HG03196 (cell line): ENCODE results near the gene PLB1.

ENCODE experiments used
- ATAC-seq: cut with Tn5 transposase; IDR thresholded peaks from one replicate; pipeline ENCODE4 v1.9.1; 2021; ENCODE audit not compliant: unreplicated experiment

The PLB1 gene

DNA sequence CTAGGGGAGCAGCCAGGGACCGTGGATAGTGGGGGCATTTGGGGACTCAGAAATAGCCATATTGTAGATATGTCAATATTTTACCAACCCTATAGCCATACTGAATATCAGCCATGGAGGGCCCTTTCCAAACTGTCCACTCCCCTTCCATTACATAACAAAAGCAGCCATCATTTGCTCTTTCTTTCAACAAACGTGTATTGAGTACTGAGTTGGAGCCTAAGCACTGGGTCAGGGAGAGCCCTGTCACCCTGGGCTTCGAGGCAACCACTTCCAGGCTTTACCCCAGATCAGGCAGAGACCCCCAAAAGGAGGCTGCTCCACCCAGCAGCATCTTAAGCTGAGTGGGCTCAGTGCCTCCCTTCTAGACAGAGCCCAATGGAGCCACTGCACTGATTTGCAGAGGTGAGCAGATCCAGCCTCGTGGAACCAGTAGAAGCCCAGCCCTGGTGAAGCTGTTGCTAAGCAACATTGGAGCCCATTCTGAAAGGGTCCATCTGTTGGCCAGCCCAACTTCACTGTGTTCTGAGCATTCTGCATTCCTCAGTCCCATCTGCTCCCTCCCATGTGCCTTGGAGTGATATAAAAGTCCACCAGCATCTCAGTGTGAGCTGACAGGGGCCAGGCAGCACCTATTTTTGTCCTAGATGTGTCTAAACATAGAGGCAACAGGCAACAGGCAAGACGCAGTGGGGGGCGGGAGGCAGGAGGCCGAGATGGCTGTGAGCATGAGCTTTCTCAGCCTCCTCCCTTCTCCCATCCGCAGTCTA is 112.1 kb downstream of the PLB1 start:
- ATAC-seq = no peak

DNA sequence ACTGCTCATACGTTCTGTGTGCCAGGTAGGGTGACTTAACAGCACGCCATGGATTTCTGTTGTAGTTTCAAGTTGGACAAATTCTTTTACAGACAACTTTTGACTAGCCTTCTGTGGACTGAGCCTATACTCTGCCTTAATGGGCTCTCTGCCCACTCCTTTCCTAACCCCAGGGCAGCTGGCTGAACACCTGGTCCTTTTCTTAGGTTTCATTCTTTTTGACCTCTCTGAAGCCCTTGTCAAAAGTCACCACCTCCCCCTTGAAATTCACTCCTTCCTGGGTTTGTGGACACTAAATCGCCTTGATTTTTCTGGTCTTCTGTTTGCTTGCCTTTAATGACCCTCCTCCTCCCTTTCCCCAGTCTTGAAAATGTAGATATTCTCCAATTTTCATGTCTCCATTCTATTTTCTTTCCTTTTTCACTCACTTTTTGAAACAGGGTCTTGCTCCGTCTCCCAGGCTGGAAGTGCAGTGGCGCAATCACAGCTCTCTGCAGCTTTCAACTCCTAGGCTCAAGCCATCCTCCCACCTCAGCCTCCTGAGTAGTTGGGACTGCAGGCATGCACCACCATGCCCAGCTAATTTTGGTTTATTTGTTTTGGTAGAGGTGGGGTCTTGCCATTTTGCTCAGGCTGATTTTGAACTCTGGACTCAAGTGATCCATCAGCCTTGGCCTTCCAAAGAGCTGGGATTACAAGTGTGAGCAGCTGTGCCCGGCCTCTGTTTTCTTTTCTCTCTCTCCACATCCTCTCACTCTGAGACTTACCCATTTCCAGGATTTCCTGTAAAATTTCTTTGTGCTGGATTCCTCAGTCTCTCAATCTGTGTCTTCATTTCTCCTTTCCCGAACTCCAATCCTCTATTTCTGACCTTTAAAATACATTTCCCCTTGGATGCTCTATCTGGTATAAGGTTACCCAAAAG is 112.9 kb downstream of the PLB1 start:
- ATAC-seq = no peak

DNA sequence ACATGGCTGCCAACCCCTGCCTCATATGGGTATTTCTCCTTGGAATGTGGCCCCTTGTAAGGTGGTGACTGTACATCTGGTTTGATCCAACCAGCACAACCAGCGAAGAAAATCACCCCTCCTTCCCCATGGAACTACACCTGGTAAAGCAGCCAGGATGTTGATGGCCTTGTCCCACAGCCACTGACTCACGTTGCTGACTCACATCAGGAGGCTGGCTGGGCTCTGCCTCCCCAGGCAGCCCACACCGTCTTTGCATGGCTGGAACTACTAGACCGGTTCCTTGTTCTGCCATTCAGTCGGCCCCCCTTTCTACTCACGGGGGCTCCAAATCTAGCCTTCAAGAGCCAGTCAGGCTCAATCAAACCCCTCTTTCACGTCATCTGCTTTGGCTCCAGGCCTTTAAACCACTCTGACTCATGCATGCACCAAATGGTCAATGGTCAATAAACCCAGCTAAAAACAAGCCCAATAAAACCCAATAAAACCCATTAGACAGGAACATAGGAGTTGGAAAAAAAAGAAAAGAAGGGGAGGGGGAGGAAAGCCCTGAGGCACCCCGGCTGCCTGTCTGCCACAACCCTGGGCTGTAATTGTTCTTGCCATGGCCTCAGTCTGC is 114.8 kb downstream of the PLB1 start:
- ATAC-seq = no peak

DNA sequence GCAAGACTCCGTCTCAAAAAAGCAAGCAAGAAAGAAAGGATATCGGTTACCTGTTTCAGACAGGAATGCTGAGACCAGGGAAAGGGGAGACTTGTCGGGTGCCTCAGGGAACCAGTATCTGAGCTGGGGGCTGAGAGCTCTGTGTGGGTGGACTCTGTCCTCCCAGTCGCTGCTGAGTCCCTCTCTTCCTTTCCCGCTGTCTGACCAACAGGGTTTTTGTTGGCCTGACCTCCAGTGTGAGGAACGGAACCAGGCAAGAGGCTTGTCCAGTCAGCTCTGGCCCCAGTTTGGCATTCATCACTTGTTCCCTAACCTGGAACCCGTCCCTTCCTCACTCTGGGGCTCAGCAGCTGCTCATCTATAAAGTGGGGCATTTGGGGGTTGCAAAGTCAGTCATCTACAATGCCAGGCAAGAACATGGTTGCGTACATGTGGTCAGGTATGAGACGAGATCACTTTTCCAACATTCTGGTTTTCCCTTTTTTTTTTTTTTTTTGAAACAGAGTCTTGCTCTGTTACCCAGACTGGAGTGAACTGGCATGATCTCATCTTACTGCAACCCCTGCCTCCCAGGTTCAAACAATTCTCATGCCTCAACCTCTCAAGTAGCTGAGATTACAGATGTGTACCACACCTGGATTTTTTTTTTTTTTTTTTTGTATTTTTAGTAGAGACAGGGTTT is 116.4 kb downstream of the PLB1 start:
- ATAC-seq = no peak

DNA sequence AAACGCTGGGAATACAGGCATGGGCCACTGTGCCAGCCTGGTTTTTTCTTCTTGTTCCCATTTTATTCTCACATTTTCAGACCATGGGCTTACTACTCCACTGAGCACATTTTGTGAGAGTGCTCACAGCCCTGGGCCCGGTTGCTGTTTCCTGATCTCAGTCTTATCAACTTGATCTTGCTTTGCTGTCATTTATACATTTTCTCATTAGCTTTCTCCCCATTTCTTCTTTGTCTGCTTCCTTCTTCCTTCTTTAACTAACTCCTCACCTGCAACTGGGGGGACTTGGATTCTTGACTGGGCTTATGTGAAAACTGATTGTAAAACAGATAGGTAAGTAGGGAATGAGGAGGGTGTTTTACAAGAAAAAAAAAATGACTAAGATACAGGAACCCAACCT is 117.3 kb downstream of the PLB1 start:
- ATAC-seq = no peak

DNA sequence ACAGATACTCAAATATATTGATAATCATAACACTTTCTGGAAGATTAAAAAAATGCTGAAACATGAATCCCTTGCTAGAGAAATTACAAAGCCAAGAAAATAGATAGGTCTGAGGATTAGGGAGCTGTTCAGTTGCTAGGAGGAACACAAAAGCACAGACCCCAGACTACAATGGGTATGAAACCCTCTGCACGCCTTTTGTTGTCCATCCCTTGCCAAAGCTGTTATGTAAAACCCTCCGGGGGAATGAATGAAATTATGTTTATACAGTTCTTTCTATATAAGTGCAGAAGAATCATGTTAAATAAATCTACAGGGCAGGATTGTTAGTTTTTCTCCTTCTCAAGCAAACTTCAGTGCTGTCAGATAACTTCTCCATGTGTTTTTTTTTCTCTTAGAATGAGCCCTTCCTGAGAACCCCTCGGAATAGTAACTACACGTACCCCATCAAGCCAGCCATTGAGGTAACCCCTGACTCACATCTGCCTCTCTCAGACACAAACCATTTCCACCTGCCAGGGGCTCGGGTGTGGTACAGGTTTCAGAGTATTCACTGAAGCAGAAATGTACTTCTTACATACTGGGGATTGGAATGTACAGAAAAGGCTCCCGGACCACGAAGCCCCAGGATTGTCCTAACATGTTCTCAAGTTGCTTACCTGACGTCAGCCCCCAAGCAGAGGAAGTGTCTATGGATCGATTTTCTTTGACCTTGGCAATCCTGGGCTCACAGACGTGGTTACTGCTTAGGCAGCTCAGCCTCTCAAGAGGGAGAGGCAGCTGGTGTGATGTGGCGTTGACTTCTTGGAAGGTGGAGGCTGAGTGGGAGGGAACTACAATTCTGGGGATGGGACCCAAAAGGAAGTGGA is 118.0 kb downstream of the PLB1 start:
- no peak for ATAC-seq

DNA sequence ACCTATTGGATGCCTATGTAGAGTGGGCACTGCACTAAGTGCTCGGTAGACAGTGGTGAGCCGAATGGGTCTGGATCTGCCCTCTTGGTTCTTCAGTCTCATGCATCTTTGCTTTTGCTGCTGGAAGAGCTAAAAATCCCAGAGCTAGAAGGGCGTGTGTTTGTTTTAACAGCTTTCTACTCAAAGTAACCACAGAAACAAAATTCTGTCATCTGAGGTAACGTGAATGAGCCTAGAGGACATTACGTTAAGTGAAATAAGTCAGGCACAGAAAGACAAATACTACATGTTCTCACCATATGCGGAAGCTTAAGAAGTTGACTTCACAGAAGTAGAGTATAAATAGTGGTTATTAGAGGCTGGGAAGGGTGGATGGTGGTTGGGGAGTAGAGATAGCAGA is 119.8 kb downstream of the PLB1 start:
- ATAC-seq = no peak

DNA sequence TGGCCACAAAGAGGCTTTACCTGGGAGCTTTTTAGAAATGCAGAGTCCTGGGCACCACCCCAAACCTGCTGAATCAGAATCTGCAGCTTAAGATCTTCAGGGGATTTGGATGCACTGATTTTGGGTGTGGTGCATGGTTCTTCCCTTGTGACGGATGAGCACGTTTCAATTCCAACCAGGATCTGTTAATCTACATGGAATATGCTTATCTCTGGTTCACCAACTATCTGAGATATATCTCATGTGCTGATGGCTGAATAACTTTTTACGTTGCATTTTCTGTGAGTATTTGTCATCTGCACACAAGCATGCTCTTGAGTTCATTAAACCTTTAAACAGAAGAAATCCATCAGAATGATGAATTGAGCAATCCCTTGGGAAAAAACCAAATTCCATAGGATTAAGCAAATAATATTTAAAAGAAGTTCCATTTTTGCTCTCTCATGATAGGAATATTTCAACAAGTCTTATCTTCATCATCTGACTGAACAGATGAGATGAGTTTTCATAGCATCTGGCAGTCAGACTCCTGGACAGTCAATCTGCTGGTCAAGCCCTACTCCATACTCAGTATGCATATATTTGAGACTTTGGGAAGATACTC is 120.6 kb downstream of the PLB1 start:
- no peak for ATAC-seq

DNA sequence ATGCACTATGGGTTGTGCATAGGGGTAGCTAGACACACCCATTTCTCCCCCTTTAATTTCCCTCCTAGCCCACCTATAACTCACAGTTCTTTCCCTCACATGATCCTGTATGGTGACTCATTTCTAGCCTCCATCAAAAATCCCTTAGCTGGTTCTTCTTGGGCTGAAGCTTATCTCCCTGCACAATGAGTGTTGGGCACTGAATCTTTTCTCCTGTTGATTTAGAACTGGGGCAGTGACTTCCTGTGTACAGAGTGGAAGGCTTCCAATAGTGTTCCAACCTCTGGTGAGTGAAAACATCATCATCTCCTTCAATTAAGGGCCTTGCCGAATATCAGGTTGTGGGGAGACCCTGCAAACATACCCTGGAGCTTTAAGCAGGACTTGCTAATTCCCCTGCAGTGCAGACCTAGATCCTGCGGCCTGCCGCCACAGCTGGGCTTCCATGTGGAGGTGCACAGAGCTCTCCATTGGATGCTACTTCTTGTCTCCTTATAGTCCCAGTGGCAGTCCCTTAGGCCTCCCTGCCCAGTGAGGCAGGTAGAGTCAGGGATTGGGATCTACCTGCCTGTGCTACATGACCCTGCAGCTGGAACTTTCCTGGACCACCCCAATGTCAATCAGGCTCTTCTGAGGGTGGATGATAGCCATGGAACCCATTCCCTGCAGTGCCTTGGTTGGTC is 121.8 kb downstream of the PLB1 start:
- ATAC-seq = no peak

DNA sequence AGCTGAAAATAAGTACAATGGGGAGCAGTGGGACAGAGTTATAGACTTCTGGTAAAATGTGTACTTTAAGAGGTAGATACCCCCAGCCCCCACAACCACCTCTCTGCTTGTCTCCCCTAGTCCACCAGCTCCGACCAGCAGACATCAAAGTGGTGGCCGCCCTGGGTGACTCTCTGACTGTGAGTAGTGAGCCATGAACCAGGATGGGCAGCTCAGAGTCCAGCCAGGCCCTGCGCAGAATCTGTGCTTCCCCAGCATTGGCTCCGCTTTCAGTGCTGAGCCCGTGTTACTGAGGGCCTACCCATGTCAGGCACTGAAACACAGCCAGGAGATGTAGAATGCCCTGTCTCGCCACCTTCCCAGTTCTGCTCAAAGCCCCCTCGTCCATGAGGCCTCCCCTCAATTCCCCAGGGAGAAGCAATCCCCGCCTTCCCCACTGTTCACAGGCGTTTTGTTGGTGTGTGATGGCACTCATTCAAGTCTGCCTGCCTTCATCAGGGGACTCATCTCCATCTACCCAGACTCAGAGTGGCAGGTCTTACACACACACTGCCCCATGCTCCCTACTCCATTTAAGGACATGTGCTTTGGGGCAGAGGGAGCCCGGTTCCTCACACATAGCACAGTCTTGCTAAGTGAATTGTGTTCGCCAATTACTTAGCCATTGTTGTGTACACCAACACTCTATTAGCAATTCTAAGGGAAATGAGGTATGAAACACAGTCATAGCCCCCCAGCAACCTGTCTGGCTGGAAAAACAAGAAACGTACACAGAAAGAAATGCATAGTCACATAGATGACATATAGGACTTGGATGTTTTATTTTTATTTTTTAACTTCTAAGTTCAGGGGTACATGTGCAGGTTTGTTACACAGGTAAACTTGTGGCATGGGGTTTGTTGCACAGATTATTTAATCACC is 122.6 kb downstream of the PLB1 start:
- no peak for ATAC-seq

DNA sequence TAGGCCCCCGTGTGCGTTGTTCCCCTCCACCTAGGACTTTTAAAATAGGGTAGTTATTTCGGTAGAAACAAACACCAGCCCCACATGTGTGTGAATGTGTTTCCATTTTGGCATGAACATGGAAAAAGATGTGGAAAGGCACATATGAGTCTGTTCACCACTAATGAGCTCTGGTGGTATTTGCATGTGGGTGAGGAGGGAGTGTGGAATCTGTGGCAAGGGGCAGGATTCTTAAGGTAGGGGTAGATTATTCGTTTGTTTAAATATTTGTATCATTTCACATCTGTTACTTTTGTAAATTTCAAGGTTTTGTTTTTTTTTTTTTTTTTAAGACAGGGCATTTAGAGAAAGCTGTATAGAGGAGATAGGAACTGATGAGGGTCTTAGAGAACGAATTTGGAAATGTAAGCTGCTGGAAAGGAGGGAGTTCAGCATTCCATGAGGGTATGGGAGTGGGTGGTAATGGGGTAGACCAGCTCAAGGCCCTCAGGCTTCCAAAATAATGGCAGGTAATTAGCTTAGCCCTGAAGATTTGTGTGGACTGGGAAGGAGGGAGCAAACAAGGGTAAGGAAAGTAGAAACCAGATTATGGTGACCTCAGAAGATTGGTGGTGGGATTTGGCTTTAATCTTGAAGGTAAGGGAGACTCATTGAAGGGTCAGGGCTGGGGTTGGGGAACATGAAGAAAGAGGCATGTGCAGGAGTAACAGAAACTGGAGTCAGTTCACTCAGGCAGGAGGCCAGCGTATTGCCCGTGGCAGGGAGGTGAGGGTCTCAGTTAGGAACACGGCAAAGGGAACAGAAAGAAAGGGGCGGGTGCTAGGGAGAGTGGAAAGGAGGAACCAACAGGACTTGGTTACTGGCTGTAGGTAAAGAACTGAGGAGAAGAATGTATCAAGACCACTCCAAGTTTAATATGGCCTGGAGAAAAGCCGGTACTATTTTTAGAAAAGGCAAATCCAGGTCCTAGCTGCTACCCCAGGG is 123.6 kb downstream of the PLB1 start:
- no peak for ATAC-seq

DNA sequence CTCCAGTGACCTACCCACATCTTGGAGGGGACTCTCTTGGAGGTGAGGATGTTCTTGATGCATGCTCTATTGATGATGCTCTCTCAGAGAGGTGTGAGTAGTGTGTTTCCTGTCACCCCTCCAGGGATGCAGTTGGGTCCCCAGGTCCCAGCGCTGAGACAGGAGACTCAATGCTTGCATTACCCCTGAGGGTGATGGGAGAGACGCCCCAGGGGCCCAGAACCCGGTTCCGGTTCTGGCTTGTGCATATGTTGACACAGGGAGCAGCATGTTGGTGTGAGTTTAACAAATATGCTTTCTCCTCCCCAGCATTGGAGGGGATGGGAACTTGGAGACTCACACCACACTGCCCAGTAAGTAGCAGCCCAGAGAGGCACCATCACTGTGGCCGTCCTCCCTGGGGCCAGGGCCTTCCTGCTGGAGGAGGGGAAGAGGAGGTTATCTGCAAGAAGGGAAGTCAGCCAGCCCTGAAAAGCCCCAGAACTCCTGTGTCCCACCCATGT is 124.5 kb downstream of the PLB1 start:
- ATAC-seq = no peak

DNA sequence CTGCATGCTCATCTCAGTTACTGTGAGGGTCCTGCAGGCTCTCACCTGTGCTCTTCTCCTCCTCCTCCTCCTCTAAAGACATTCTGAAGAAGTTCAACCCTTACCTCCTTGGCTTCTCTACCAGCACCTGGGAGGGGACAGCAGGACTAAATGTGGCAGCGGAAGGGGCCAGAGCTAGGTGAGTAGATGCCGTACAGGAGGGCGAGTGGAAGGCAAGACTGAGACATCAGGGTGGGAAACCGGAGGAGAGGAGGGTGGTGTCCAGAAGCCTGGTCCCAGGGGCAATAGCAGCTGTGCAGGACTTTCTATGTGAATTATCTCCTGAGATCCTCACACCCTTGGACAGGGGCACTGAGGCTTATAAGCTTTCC is 124.9 kb downstream of the PLB1 start:
- ATAC-seq = no peak

DNA sequence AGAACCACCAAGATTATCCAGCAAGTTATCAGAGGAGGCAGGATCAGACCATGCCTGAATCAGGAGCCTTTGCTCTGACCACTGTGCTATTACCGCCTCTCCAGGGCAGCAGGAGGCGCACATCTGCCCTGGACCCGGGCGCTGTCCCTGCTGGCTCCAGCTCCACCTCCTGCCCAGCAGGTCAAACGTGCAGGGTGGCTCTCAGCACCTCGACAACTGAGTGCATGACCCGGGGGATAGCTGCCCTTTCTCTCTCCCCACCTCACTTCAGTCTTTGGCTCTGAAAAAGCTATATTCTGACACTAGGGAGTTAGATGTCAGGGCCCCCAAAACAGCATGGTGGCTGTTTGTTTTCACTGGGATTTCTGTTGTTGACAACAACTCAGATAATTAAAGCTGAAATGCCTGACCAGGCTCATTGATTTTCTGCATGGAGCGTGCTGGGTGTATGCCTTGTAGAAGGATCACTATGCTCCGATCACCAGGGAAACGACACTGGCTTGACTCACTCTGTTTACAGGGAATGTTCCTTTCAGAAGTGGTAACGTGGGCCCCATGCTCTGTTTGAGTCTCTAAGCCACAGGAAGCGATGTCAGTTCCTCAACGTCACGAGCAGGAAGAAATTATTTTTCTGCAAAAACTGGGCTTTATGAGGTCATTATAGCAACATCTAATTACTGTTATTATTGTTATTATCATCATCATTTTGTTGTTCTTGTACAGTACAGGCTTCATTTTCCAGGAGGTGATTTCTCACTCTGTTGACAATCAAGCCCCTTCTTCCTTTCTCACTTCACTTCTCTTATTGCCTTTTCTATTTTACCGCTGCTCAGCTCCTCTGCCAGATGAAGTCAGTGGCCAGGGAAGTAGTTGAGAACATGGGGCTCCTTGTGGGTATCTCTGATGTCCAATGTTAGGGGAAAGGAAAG is 125.6 kb downstream of the PLB1 start:
- no peak for ATAC-seq

DNA sequence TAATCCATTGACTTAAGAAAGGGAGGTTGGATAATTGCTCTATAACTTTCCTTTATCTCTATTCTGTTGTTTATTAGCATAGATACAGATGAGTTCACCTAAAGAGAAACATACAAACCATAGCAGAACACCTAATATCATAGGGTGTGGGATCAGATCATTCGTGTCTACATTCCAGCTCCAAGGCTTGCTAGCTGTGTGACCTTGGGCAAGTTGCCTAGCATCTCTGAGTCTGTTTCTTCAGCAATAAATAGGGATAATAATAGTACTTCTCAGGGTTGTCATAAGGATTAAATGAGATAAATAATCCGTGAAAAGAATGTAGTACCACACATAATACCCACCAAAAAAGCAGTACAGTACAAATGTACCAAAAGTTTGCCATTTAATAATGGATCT is 126.2 kb downstream of the PLB1 start:
- no peak for ATAC-seq
